Upper lobe of left lung (tissue), 4 donors: ENCODE measurements around the gene PEX14.

Source experiments
- CTCF ChIP-seq, 6 experiments: fragments of 450-650 bp in 4 of 6; fragments of 200-600 bp in 2 of 6; sonication (generic) in 2 of 6; IDR thresholded peaks; one replicate each; pipeline ENCODE4 v1.5.1; 2016 to 2019; ENCODE audit warnings: antibody characterized with exemption in 6 of 6
- POLR2A ChIP-seq, 4 donors: fragments of 450-650 bp; IDR thresholded peaks; one replicate each; pipeline ENCODE4 v1.5.1; 2016 to 2017; ENCODE audit warnings: antibody characterized with exemption in 4 of 4, mild to moderate bottlenecking in 2 of 4

- TF ChIP-seq CTCF (IDR thresholded peaks at IDR 0.05) (no peak), POLR2A (IDR thresholded peaks at IDR 0.05) (no peak)
Observed at GRCh38 chr1:10522322-10522860, 47.6 kb downstream of the PEX14 start.
